BJ (cell line): ENCODE measurements around the gene NOC2L. TPM values are rescaled to one million over a fixed set of nuclear protein-coding genes. Genes with fewer than 3 reads are reported as not detected.
"Not testable (repeated sequence)": the region's sequence is repeated elsewhere in the genome, so short reads cannot be mapped to it uniquely, and the experiment has no call there.

ENCODE experiments used
- CTCF ChIA-PET: fragments of 350-600 bp; formaldehyde crosslinking; extraction: SDS; loops from one replicate; lab custom pipeline; 2021; ENCODE audit warnings: antibody characterized with exemption, inconsistent platforms; lab: Yijun Ruan, JAX
- POLR2A ChIA-PET: fragments of 300-600 bp; sonication (Branson Sonifier 250); formaldehyde crosslinking; extraction: SDS; loops from one replicate; lab custom pipeline; 2021; ENCODE audit warnings: antibody characterized with exemption; lab: Charles Lee
- DNase-seq: peaks from one replicate; pipeline ENCODE4 v3.0.0-alpha.2; 2011; ENCODE audit warnings: low read depth
- H3K27me3 ChIP-seq: 2 replicates; pipeline ENCODE4 v1.6.0; 2011; ENCODE audit warnings: low read length; ENCODE audit not compliant: control insufficient read depth, insufficient read depth
- H3K36me3 ChIP-seq: 2 replicates; pipeline ENCODE4 v1.5.1; 2011; ENCODE audit warnings: low read length; ENCODE audit not compliant: control insufficient read depth, insufficient read depth
- H3K4me3 ChIP-seq: 2 replicates; pipeline ENCODE4 v1.5.1; 2011; ENCODE audit warnings: low read depth, mild to moderate bottlenecking, control low read depth, low read length
- CTCF ChIP-seq: IDR thresholded peaks from 2 replicates; pipeline ENCODE4 v1.5.1; 2011; ENCODE audit warnings: low read depth, mild to moderate bottlenecking, control low read depth, inconsistent platforms, low read length, moderate library complexity; ENCODE audit not compliant: insufficient read depth
- polyA plus RNA-seq: library from polyadenylated mRNA; depleted of rRNA; stranded (reverse); fragments of >200 nt; gene quantifications from 2 replicates; pipeline ENCODE4 v1.2.3, GENCODE V29; 2011

NOC2L gene
- polyA plus RNA-seq, 1 experiment, result 49.7 TPM

GRCh38 chr1:997713-997992 lies 38.6 kb upstream of the NOC2L start:
- TF ChIP-seq CTCF, result no peak
- ChIA-PET POLR2A (no interaction called here), CTCF (interaction anchor here (0.8 to 4.4 kb wide), 2 partner anchors 14 to 43 kb away, joined by 3 to 37 read pairs; no protein-coding TSS in a partner anchor)
- Histone ChIP-seq H3K4me3 (no peak overlapping the region), H3K36me3 (no peaks in the 10 kb centered on the region), H3K27me3 (no peaks in the 10 kb centered on the region)
- DNase-seq, result no peak

GRCh38 chr1:996851-997712 lies 38.0 kb upstream of the NOC2L start:
- no peaks in the 10 kb centered on the region for H3K27me3 ChIP-seq
- CTCF ChIA-PET, result interaction anchor here (0.8 to 4.4 kb wide), 3 partner anchors 13 to 44 kb away, joined by 3 to 37 read pairs (median 3); no protein-coding TSS in a partner anchor
- POLR2A ChIA-PET, result no interaction called here
- H3K36me3 ChIP-seq, result no peaks in the 10 kb centered on the region
- no peak for TF ChIP-seq CTCF
- DNase-seq, result no peak
- no peak overlapping the region for H3K4me3 ChIP-seq

GRCh38 chr1:995665-996633 lies 36.9 kb upstream of the NOC2L start:
- no peaks in the 10 kb centered on the region for H3K27me3 ChIP-seq
- no peak overlapping the region for H3K4me3 ChIP-seq
- ChIA-PET POLR2A (no interaction called here), CTCF (interaction anchor here (4.4 kb wide), 2 partner anchors 12 kb away, joined by 37 to 62 read pairs; partner anchors contain the start of gene PERM1)
- TF ChIP-seq CTCF, result no peak
- no peak for DNase-seq
- no peaks in the 10 kb centered on the region for H3K36me3 ChIP-seq

- POLR2A ChIA-PET, DNase-seq, H3K36me3 ChIP-seq, H3K4me3 ChIP-seq, H3K27me3 ChIP-seq: not testable (repeated sequence)
- CTCF ChIA-PET, result interaction anchor here (0.5 to 4.4 kb wide), 4 partner anchors 10 to 69 kb away, joined by 3 to 62 read pairs (median 6); partner anchors contain the start of gene PERM1
These were observed 35.5 kb upstream of the NOC2L start for GRCh38 chr1:994546-994945.

GRCh38 chr1:993379-993995 lies 34.4 kb upstream of the NOC2L start:
- Histone ChIP-seq H3K27me3 (0 out of 2 replicates have a peak, but pooled peaks cover 1% of the 10 kb centered on the region), H3K4me3 (no peak overlapping the region), H3K36me3 (no peaks in the 10 kb centered on the region)
- no peak for DNase-seq
- ChIA-PET CTCF (interaction anchor here (0.6 to 4.4 kb wide), 5 partner anchors 9 to 70 kb away, joined by 3 to 62 read pairs (median 4); partner anchors contain the start of gene PERM1), POLR2A (no interaction called here)
- TF ChIP-seq CTCF, result no peak
